22Rv1 (cell line): ENCODE results near the gene ANKRD34B.

ENCODE experiments used
- CTCF ChIP-seq: fragments of 450-650 bp; IDR thresholded peaks from 2 replicates; pipeline ENCODE4 v1.5.1; 2017; ENCODE audit warnings: mild to moderate bottlenecking
- ZFX ChIP-seq: fragments of 450-650 bp; IDR thresholded peaks from 2 replicates; pipeline ENCODE4 v1.6.1; 2017; ENCODE audit warnings: antibody characterized with exemption, borderline replicate concordance

GRCh38 chr5:80584770-80585169 lies 14.7 kb upstream of the ANKRD34B start:
- TF ChIP-seq CTCF (no peak), ZFX (no peak)
